Hindlimb muscle (tissue), 1 donor: Measurements from ENCODE around the gene WTAP. TPM values are rescaled to one million over a fixed set of nuclear protein-coding genes. Genes with fewer than 3 reads are reported as not detected.
"Not testable (repeated sequence)": the region's sequence is repeated elsewhere in the genome, so short reads cannot be mapped to it uniquely, and the experiment has no call there.

ENCODE experiments used
- DNase-seq: peaks from one replicate; pipeline ENCODE4 v3.0.0-alpha.2; 2013
- polyA plus RNA-seq: library from polyadenylated mRNA; unstranded; fragments of 120-200 nt; gene quantifications from one replicate; pipeline ENCODE4 v1.2.1, GENCODE V29; 2013; ENCODE audit not compliant: insufficient read length

The WTAP gene
- polyA plus RNA-seq, 1 donor = 67.6 TPM

- no peak for DNase-seq
Measured at GRCh38 chr6:159693894-159694545, 33.3 kb upstream of the WTAP start.

GRCh38 chr6:159695984-159696383 is 31.3 kb upstream of the WTAP start:
- no peak for DNase-seq

- DNase-seq = no peak
Measured at GRCh38 chr6:159700970-159701369, 26.3 kb upstream of the WTAP start.

- no peak for DNase-seq
Measured at GRCh38 chr6:159701413-159701999, 25.8 kb upstream of the WTAP start.

- DNase-seq = not testable (repeated sequence)
Measured at GRCh38 chr6:159710603-159711002, 16.7 kb upstream of the WTAP start.

- DNase-seq = not testable (repeated sequence)
Measured at GRCh38 chr6:159712389-159712788, 14.9 kb upstream of the WTAP start.

GRCh38 chr6:159713984-159714383 is 13.3 kb upstream of the WTAP start:
- DNase-seq = no peak

GRCh38 chr6:159714404-159714803 is 12.9 kb upstream of the WTAP start:
- no peak for DNase-seq

- DNase-seq = no peak
Measured at GRCh38 chr6:159715166-159715565, 12.1 kb upstream of the WTAP start.

GRCh38 chr6:159715605-159716004 is 11.7 kb upstream of the WTAP start:
- DNase-seq = no peak

GRCh38 chr6:159716247-159717096 is 10.8 kb upstream of the WTAP start:
- DNase-seq = no peak

- no peak for DNase-seq
Measured at GRCh38 chr6:159718634-159719033, 8.7 kb upstream of the WTAP start.

GRCh38 chr6:159719287-159719686 is 8.0 kb upstream of the WTAP start:
- no peak for DNase-seq

- no peak for DNase-seq
Measured at GRCh38 chr6:159720708-159721107, 6.6 kb upstream of the WTAP start.

- not testable (repeated sequence) for DNase-seq
Measured at GRCh38 chr6:159721981-159722380, 5.3 kb upstream of the WTAP start.

- no peak for DNase-seq
Measured at GRCh38 chr6:159722655-159723054, 4.7 kb upstream of the WTAP start.

GRCh38 chr6:159723259-159723658 is 4.0 kb upstream of the WTAP start:
- no peak for DNase-seq

- no peak for DNase-seq
Measured at GRCh38 chr6:159724778-159725177, 2.5 kb upstream of the WTAP start.

- DNase-seq = not testable (repeated sequence)
Measured at GRCh38 chr6:159725208-159725607, 2.1 kb upstream of the WTAP start.

GRCh38 chr6:159726255-159726917 is 920 bp upstream of the WTAP start:
- DNase-seq = no peak

- no peak for DNase-seq
Measured at GRCh38 chr6:159727717-159728445, 575 bp downstream of the WTAP start.

GRCh38 chr6:159728531-159728964 is 1.2 kb downstream of the WTAP start:
- no peak for DNase-seq
